HG03025 (cell line): ENCODE data around the gene IFI16.
"Not testable (repeated sequence)": the region's sequence is repeated elsewhere in the genome, so short reads cannot be mapped to it uniquely, and the experiment has no call there.

ENCODE experiments used
- ATAC-seq: cut with Tn5 transposase; IDR thresholded peaks from one replicate; pipeline ENCODE4 v1.9.1; 2021; ENCODE audit warnings: mild to moderate bottlenecking, moderate library complexity; ENCODE audit not compliant: unreplicated experiment, low FRiP score

Gene IFI16

GRCh38 chr1:159090286-159091179 is 80.8 kb downstream of the IFI16 start:
- no peak for ATAC-seq

DNA sequence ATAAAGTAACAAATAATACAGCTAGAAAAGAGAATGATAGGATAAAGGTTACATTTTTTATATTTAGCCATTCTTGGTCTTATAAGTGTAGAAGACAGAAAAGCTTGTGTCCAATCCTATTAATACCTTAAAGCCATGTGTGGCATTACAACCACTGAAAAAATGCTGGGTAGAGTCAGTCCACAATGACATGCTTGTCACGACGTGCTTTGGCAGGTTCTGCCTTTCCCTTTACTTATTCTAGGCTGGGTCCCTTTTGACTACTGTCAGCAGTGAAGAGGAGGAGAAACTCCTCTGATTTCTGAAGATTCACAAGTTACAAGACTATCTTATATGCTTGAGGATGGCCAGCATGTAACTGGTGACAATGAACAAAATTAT is 81.5 kb downstream of the IFI16 start:
- no peak for ATAC-seq

DNA sequence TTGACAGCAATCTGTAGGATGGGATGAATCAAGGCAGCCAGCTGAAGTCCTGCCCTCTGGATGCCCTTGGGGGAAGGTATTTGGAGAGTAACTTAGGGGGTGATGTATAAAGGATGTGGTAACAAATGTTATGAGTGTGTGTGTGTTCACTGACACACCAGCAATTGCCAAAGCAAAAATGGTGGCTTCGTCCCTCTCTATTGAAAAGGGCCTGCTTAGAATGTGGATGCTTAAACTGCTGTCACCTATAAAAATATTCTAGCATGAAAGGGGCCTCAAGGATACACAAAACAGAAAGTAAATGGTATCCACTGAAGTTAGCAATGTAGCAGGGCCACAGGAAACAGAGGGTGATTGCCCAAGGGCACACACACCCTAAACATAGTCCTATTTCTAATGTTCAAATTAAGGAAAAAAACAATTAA is 81.9 kb downstream of the IFI16 start:
- ATAC-seq, result no peak

DNA sequence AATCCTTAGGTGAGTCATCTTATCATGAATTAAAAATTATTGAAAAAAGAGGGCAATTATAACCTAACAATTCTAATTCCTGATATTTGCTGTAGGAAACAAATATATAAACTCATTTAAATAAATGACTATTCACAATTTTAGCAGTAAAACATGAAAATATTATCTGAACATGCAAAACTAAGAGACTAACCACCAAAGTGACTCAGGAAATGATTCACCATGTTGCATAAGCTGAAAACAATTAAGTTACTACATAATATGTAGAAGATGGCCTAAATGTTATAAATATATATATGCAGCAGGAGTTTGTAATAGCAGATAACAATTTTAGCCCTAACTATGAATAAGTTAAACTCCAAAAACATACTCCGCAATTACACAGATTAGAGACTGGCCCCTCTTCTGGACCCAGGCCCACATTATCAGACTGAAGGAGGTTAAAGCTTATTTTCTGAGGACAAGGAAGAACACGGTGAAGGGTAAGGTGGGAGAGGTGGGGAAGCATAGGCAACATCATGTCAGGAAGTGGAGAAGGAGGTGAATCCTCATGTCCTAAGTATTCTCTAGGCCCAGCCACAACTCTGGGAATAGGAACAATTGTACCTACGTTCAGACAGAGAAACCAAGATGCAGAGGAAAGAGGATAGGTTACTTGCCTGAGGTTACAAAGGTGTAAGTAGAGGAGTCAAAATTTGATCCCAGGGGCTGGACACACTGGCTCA is 82.5 kb downstream of the IFI16 start:
- ATAC-seq, result no peak

- ATAC-seq, result no peak
These were observed 88.9 kb downstream of the IFI16 start for GRCh38 chr1:159098596-159098995.

DNA sequence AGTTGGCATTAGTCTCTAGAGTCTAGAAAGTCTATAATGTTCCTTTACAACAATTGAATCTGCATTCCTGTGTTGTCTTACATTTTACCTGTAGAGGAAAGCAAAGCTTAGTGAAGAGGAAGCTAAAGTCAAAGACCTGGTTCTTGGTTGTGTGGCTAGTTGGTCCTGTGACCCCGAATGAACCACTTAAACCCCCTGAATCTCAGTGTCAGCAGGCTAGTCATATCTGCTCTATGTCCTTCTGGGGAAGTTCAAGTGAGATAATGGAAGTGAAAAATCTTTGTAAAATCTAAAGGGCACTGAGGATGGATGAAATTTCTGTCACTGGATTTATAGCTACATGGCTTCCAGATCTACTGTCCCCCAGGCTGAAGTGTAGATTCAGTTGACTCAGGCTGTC is 90.9 kb downstream of the IFI16 start:
- no peak for ATAC-seq

DNA sequence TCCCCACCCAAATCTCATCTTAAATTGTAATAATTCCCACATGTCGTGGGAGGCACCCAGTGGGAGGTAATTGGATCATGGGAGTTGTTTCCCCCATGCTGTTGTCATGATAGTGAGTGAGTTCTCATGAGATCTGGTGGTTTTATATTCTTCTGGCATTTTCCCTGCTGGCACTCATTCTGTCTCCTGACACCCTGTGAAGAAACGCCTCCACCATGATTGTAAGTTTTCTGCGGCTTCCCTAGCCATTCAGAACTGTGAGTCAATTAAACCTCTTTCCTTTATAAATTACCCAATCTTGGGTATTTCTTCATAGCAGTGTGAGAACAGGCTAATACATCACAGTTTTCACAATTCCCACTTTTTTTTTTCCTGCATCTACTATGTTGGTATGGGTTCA is 93.3 kb downstream of the IFI16 start:
- not testable (repeated sequence) for ATAC-seq
